Neural crest cell (in vitro differentiated cells): ENCODE data around the gene EXOC6B. TPM values are rescaled to one million over a fixed set of nuclear protein-coding genes. Genes with fewer than 3 reads are reported as not detected.

Source experiments
- DNase-seq: peaks from one replicate; pipeline ENCODE4 v3.0.0; 2021; ENCODE audit warnings: low read depth, mixed read lengths, low spot score
- H3K27ac Mint-ChIP-seq: one replicate; pipeline ENCODE4 v1.8.0; 2021; ENCODE audit warnings: mild to moderate bottlenecking, mixed read lengths; ENCODE audit not compliant: unreplicated experiment
- H3K27me3 Mint-ChIP-seq: 2 replicates; pipeline ENCODE4 v1.8.0; 2021; ENCODE audit warnings: low read depth, mild to moderate bottlenecking, mixed read lengths
- H3K36me3 Mint-ChIP-seq: 2 replicates; pipeline ENCODE4 v1.8.0; 2021; ENCODE audit warnings: low read depth, mild to moderate bottlenecking, mixed read lengths
- H3K4me1 Mint-ChIP-seq: 2 replicates; pipeline ENCODE4 v1.8.0; 2021; ENCODE audit warnings: mixed read lengths
- H3K4me3 Mint-ChIP-seq: one replicate; pipeline ENCODE4 v1.8.0; 2021; ENCODE audit warnings: mild to moderate bottlenecking, mixed read lengths
- H3K9me3 Mint-ChIP-seq: 2 replicates; pipeline ENCODE4 v1.8.0; 2021; ENCODE audit warnings: mixed read lengths
- CTCF ChIP-seq: fragments of 200-600 bp; sonication (generic); conservative IDR thresholded peaks from 2 replicates; pipeline ENCODE4 v1.5.0; 2021; ENCODE audit warnings: antibody characterized with exemption, mild to moderate bottlenecking
- total RNA-seq: library from RNA; stranded (reverse); gene quantifications from 2 replicates; pipeline ENCODE4 v1.2.1, GENCODE V29; 2021

The EXOC6B gene
- total RNA-seq, 1 donor from 2014 or later = 28.2 TPM

GRCh38 chr2:72738096-72738495, 87.7 kb downstream of the EXOC6B start:
- Mint-ChIP-seq H3K4me3 (no peak overlapping the region), H3K36me3 (peaks cover 4% of the 10 kb centered on the region), H3K27ac (no peak overlapping the region), H3K4me1 (no peaks in the 10 kb centered on the region), H3K27me3 (no peaks in the 10 kb centered on the region), H3K9me3 (no peaks in the 10 kb centered on the region)
- DNase-seq = no peak
- TF ChIP-seq CTCF = no peak

GRCh38 chr2:72734432-72734831, 91.4 kb downstream of the EXOC6B start:
- no peak for DNase-seq
- no peaks in the 10 kb centered on the region for H3K27me3 Mint-ChIP-seq
- TF ChIP-seq CTCF = no peak
- no peak overlapping the region for H3K27ac Mint-ChIP-seq
- no peaks in the 10 kb centered on the region for H3K9me3 Mint-ChIP-seq
- H3K36me3 Mint-ChIP-seq = peaks cover 4% of the 10 kb centered on the region
- no peaks in the 10 kb centered on the region for H3K4me1 Mint-ChIP-seq
- no peak overlapping the region for H3K4me3 Mint-ChIP-seq

GRCh38 chr2:72731116-72731515, 94.7 kb downstream of the EXOC6B start:
- Mint-ChIP-seq H3K4me1 (no peaks in the 10 kb centered on the region), H3K9me3 (no peaks in the 10 kb centered on the region), H3K27me3 (no peaks in the 10 kb centered on the region), H3K36me3 (no peaks in the 10 kb centered on the region), H3K27ac (no peak overlapping the region), H3K4me3 (no peak overlapping the region)
- no peak for DNase-seq
- no peak for TF ChIP-seq CTCF

- no peaks in the 10 kb centered on the region for H3K36me3 Mint-ChIP-seq
- TF ChIP-seq CTCF = no peak
- no peak for DNase-seq
- no peak overlapping the region for H3K4me3 Mint-ChIP-seq
- no peaks in the 10 kb centered on the region for H3K9me3 Mint-ChIP-seq
- H3K27ac Mint-ChIP-seq = peak overlapping the region; percentile 17
- no peaks in the 10 kb centered on the region for H3K4me1 Mint-ChIP-seq
- H3K27me3 Mint-ChIP-seq = no peaks in the 10 kb centered on the region
These were observed 98.5 kb downstream of the EXOC6B start for GRCh38 chr2:72727356-72727755.

GRCh38 chr2:72723769-72724370, 102.0 kb downstream of the EXOC6B start:
- H3K27me3 Mint-ChIP-seq = no peaks in the 10 kb centered on the region
- no peak for TF ChIP-seq CTCF
- H3K9me3 Mint-ChIP-seq = no peaks in the 10 kb centered on the region
- H3K27ac Mint-ChIP-seq = no peak overlapping the region
- H3K4me3 Mint-ChIP-seq = no peak overlapping the region
- no peaks in the 10 kb centered on the region for H3K36me3 Mint-ChIP-seq
- peaks cover 8% of the 10 kb centered on the region for H3K4me1 Mint-ChIP-seq
- DNase-seq = no peak
